SIG-M5 treated with dmso at 0.1 percent for 504 hours (cell line): ENCODE measurements around the gene GALNT1.

Experiments
- DNase-seq: peaks from one replicate; lab custom pipeline; 2025; ENCODE audit not compliant: unreplicated experiment; lab: John Stamatoyannopoulos, UW

The GALNT1 gene

GRCh38 chr18:35711227-35711626 lies 129.7 kb downstream of the GALNT1 start:
- DNase-seq, result no peak

GRCh38 chr18:35713545-35713944 lies 132.0 kb downstream of the GALNT1 start:
- DNase-seq, result no peak

GRCh38 chr18:35714539-35714938 lies 133.0 kb downstream of the GALNT1 start:
- no peak for DNase-seq

- DNase-seq, result no peak
These were observed 133.6 kb downstream of the GALNT1 start for GRCh38 chr18:35715139-35715538.

- no peak for DNase-seq
These were observed 134.8 kb downstream of the GALNT1 start for GRCh38 chr18:35716169-35716831.

GRCh38 chr18:35717182-35717581 lies 135.6 kb downstream of the GALNT1 start:
- DNase-seq, result no peak

GRCh38 chr18:35721431-35722081 lies 140.0 kb downstream of the GALNT1 start:
- DNase-seq, result no peak

GRCh38 chr18:35728676-35729075 lies 147.1 kb downstream of the GALNT1 start:
- DNase-seq, result no peak

- DNase-seq, result no peak
These were observed 148.6 kb downstream of the GALNT1 start for GRCh38 chr18:35729991-35730668.

- no peak for DNase-seq
These were observed 149.3 kb downstream of the GALNT1 start for GRCh38 chr18:35730691-35731370.

- no peak for DNase-seq
These were observed 150.2 kb downstream of the GALNT1 start for GRCh38 chr18:35731701-35732100.

GRCh38 chr18:35732162-35732561 lies 150.6 kb downstream of the GALNT1 start:
- no peak for DNase-seq

- DNase-seq, result no peak
These were observed 151.1 kb downstream of the GALNT1 start for GRCh38 chr18:35732636-35733035.

GRCh38 chr18:35733408-35733807 lies 151.9 kb downstream of the GALNT1 start:
- DNase-seq, result no peak

- no peak for DNase-seq
These were observed 155.2 kb downstream of the GALNT1 start for GRCh38 chr18:35736696-35737095.

GRCh38 chr18:35739778-35740177 lies 158.2 kb downstream of the GALNT1 start:
- DNase-seq, result no peak

- DNase-seq, result no peak
These were observed 159.1 kb downstream of the GALNT1 start for GRCh38 chr18:35740656-35741055.

GRCh38 chr18:35743916-35744315 lies 162.4 kb downstream of the GALNT1 start:
- DNase-seq, result no peak

- DNase-seq, result no peak
These were observed 164.3 kb downstream of the GALNT1 start for GRCh38 chr18:35745814-35746213.

GRCh38 chr18:35746826-35747339 lies 165.3 kb downstream of the GALNT1 start:
- DNase-seq, result no peak

GRCh38 chr18:35747894-35748472 lies 166.4 kb downstream of the GALNT1 start:
- DNase-seq, result no peak
